NCI-H2196 (cell line): ENCODE measurements around the gene HNRNPDL.
A peak's percentile ranks its signal among the peaks of the same experiment; 100 is the strongest.
"Not testable (repeated sequence)": the region's sequence is repeated elsewhere in the genome, so short reads cannot be mapped to it uniquely, and the experiment has no call there.

ENCODE experiments used
- DNase-seq: peaks from one replicate; lab custom pipeline; 2025; ENCODE audit not compliant: unreplicated experiment; lab: John Stamatoyannopoulos, UW

Gene HNRNPDL

GRCh38 chr4:82390061-82390460, 40.2 kb downstream of the HNRNPDL start:
- not testable (repeated sequence) for DNase-seq

DNA sequence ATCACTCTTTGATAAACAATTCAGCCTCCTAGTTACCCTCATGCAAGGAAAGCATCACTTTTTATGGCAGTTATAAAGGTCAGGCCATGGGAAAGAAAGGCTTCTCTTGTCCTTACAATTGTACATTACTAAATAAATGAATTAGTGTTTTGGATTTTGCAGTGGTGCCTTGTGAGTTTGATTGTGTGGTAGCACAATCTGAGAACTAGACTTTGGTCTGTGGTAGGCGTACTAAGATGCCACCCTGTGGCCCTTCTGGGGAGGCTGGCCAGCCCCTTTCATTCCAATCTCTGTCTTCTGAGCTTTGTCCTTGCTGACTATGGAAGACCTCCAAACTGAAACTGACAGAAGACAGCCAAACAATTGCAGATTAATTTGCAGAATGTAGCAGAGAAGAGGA, 41.9 kb downstream of the HNRNPDL start:
- DNase-seq = no peak

- DNase-seq = not testable (repeated sequence)
Measured at GRCh38 chr4:82386312-82386711, 44.0 kb downstream of the HNRNPDL start.

GRCh38 chr4:82382751-82383150, 47.5 kb downstream of the HNRNPDL start:
- DNase-seq = no peak

GRCh38 chr4:82381661-82382296, 48.5 kb downstream of the HNRNPDL start:
- DNase-seq = no peak

GRCh38 chr4:82381235-82381634, 49.0 kb downstream of the HNRNPDL start:
- DNase-seq = no peak

- DNase-seq = no peak
Measured at GRCh38 chr4:82380831-82381230, 49.4 kb downstream of the HNRNPDL start.

DNA sequence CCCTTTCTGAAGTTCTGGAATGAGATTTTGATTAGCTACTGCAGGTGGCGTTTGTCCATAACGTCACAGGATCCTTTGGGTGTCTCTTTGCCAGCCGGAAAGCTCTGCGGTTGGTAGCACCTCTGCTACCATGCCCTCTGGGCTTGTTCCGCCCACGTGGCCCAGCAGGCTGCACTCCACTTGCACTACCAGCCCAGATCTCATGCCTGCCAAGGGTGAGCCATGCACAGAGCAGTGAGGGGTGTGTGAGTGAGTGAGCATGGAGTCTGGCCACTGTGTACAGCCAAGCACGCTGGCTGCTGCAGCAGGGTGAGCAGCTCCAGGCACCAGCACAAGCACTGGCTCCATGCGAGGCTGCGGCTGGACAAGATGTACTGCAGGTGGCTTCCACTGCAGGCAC, 49.9 kb downstream of the HNRNPDL start:
- no peak for DNase-seq

DNA sequence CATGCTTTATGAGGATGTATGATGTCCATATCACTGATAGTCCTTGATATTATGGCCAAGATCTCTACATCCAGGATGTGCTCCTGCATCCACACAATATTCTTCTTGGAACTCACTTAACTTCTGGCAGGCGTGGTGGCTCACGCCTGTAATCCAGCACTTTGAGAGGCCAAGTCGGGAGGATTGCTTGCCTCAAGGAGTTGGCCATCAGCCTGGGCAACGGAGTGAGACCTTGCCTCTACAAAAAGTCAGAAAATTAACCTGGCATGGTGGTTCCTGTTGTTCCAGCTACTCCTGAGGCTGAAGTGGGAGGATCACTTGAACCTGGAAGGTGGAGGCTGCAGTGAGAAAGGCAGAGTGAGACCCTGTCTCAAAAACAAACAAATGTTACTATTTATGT, 54.2 kb downstream of the HNRNPDL start:
- DNase-seq = no peak

DNA sequence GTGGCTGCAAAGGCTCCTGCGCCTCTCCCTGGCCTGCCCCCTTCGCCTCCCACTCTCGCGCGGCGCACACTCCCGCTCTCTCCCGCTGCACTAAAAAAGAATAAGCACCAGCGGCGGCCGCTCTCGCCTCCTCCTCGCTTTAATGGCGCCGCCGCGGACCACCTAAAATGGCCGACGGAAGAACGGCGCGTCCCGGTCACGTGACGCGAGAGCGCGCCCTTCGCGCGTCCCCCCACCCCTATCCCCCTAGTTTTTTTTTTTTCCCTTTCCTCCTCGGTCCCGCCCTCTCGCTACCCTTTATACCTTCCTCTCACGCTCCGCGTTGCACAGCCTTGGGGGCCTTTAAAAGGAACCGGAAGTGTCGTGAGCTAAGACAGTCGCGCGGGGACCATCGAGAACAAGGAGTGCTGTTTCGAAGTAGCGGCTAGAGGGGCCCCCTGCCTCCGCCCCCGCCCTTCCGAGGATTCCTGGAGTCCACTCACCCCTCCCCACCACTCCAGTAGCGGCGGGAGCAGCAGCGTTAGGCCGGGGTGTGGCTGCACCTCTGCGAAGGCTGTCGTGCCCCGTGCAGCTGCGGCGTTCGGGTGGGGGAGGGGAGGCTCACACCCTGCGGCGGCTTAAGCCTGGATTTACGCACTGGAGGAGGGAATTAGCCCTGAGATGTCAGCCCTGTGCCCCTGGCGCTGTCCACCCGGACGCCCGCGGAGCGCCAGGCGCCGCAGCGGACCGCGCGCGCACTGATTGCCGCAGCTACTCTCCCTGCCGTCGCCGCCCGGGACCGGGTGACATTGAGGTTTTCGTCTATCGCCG, 56.2 kb downstream of the HNRNPDL start, which contains the start of gene HNRNPD:
Gene HNRNPD, minus strand, starts transcription at position 176 of the 810 bp plus-strand sequence. CDS start 313 bp downstream, outside the sequence.
- peak; percentile 88 for DNase-seq

DNA sequence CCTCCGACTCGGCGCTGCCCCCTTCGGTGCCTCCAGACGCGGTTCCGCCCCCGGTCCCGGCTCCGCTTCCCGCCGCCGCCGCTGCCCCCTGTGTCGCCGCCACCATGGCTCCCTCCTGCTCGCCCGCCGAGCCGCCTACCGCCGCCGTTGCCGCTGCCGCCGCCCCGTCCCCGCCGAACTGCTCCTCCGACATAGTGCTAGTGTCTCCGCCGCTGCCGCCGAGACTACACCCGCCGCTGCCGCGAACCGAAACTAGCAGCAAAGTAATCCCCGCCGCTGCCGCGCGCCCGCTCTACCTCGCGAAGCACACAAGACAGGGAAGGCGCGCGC, 56.8 kb downstream of the HNRNPDL start:
- no peak for DNase-seq
